ENCODE data around the gene ITGB5.

The ITGB5 gene

DNA sequence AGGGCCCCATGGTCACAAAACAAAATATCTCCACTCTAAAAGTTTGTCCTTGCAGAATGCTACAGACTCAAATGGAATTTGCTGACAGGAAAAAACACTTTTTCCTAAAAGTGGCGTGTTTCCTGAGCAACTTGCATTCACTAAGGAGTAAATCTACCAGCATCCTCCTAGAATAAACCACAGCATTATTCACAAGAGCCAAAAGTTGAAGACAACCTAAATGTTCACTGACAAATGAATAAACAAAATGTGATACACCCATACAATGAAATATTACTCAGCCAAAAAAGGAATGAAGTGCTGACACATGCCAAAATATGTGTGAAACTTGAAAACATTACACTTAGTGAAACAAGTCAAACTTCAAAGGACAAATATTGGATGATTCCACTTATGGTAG, 28.9 kb downstream of the ITGB5 start:
- no peak for FAIRE-seq

- no peak for FAIRE-seq
These were observed 30.5 kb downstream of the ITGB5 start for GRCh38 chr3:124856677-124857076.

DNA sequence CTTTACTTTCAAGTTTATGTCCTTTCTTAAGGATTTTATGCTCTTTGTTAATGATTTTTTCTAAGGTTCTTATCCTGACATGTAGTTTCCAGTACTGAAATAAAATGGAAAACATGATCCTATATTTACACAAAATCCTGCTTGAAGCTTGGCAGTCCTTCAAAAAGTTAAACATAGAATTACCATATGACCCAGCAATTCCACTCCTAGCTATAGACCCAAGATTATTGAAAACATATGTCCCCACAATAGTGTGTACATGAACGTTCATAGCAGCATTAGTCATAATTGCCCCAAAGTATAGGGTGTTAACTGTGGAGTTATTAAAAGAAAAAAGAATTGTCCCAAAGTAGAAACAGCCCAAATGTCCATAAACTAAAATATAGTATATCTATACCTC, 33.2 kb downstream of the ITGB5 start:
- FAIRE-seq, result no peak

DNA sequence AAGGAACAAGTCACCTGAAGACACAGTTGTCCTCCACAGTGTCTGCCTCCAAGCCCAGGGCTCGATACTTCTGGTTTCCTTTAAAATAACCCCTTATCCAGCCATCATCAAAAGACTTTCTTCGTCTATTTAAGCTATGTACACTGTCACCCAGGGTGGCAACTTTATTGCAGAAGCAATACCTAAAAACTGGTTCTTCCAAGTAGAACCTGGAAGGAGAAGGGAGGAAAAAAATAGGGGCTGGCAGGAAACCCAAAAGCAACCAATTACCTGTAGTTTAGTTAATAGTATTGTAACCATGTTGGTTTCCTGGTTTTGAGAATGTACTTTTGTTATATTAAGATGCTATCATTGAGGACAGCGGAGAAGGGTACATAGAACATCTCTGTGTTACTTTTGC, 33.7 kb downstream of the ITGB5 start:
- FAIRE-seq, result no peak

GRCh38 chr3:124851905-124852304, 35.3 kb downstream of the ITGB5 start:
- no peak for FAIRE-seq

DNA sequence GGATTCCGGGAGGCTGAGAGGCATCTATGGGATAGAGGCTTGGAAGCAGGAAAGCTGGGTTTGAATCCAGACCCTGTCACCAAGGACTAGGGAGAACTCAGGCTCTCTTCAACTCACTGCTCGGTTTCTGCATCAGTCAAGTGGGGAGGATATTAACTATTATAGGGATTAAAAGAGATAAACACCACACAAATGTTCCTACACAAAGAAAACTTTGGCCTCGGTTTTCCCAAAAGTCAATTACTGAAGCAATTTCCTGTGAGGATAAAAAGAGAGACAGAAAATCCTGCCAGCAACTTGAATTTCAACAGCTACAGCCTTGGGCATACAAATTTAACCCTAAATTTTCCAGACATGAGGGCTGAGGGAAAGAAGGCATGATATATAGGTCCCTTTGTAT, 36.0 kb downstream of the ITGB5 start:
- FAIRE-seq, result no peak

DNA sequence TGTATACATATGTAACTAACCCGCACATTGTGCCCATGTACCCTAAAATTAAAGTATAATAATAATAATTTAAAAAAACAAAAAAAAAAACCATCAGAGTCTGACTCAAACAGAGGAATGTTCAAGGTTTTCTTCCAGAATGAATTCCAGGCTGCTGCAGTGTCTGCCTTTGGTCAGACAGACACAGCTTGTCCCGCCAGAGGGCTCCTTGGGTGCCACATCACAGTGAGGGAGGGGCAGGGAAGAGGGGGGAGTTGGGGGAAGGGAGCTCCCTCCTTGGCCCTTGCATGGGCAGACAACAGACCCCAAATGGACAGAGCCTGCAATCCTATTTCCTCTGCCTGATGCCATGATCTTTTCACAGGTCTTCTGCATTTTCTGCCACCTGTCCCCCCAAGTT, 36.5 kb downstream of the ITGB5 start:
- FAIRE-seq, result no peak

GRCh38 chr3:124850212-124850611, 37.0 kb downstream of the ITGB5 start:
- no peak for FAIRE-seq

GRCh38 chr3:124848300-124848699, 38.9 kb downstream of the ITGB5 start:
- FAIRE-seq, result no peak

DNA sequence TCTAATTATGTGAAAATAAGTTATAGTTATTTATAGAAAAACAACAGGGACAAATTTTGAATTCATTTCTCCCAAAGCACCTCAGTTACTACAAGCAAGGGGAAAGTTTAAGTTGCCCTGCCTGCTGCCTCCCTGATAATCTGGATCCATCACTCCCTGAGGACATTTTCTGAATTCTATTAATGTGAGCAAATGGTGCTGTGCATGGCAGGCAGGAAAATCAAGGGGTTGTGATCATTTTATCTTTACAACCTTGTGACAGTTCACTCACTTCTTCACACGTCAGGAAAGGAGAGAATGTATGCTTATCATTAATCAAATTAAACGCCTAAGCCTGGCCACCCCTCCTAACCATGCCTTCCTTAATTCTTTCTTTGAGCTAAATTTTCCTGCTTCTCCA, 39.3 kb downstream of the ITGB5 start:
- FAIRE-seq, result no peak

DNA sequence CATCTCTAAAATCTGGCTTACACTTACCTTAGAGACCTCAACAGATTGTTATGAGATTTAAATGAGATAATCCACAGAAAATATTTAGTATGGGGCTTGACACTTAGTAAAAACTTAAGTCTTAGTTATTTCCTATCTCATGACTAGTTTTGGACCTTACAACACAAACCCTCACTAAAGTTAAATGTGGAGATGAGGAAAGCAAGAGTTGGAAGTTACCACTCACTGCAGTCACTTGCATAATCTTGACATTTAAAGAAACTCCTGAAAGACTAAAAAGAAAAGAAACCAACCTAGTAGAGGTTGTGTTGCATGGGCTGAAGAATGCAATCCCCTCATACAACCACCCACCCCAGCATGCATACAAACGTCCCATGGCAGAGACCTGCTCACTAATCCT, 40.1 kb downstream of the ITGB5 start:
- FAIRE-seq, result no peak

DNA sequence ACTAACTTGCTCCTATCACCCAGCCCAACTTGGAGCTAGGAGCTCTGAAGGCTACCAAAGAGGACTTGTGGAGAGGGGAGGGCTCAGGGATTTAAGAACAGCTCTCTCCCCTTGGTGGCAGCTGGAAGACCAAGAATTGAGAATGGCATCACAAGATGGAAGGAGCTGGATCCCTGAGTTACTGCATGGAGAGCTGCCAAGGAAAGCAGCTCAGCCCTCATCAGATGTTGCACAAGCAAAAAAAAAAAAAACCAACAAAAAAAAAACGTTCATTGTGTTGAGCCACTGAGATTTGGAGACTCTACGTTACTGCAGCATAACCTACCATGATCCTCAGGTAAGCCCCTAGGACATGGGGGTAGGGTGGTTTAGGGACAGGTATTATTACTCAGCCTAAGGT, 41.0 kb downstream of the ITGB5 start:
- no peak for FAIRE-seq

DNA sequence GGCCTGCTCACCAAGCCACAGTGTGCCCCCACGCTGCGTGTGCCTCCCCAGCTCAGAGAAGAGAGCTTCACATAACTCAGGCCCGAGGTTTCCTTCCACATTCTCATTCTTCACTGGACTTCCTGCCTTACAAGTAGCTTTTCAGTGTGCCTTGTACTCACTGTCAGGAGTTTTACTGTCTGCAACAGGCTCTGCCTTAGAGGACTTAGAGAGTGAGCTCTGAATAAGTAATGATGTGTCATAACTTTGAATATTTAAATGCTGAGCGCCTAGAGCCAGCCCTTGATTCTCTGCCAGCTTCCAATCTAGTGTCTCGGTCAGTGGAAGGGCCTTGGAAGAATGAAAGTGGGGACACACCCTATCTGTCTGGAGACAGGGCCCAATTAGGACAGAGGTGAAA, 41.8 kb downstream of the ITGB5 start:
- FAIRE-seq, result no peak

DNA sequence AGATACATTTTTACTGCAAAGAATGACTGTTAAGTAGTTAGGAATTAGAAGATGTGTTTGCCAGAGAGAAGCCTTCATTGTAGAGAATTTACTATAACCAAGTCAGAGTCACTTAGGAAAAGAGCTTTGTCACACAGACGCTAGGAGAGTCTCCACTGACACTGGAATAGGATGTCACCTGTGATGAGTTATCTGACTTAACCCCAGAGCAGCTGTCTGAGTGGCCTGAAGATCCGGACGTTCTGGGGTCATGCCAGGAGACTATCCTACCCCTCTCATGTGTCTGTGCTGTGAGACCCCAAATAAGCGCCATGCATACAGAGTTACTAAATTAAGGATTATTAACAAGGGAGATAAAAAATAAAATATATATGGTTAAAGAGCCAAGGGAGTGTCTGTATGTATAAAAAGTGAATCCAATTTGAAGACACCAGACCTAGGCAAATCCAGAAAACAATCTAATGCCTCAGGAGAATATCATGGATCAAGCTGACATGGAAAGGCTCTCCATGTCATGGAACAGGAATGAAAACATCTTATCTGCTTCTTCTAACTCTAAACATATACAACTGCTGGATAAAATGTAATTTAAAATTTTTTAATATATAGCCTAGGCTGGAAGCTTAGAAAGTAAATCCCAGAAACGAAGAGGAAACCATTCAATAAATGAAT, 43.5 kb downstream of the ITGB5 start:
- no peak for FAIRE-seq

GRCh38 chr3:124843047-124843446, 44.1 kb downstream of the ITGB5 start:
- no peak for FAIRE-seq

- no peak for FAIRE-seq
These were observed 45.6 kb downstream of the ITGB5 start for GRCh38 chr3:124841517-124841916.

DNA sequence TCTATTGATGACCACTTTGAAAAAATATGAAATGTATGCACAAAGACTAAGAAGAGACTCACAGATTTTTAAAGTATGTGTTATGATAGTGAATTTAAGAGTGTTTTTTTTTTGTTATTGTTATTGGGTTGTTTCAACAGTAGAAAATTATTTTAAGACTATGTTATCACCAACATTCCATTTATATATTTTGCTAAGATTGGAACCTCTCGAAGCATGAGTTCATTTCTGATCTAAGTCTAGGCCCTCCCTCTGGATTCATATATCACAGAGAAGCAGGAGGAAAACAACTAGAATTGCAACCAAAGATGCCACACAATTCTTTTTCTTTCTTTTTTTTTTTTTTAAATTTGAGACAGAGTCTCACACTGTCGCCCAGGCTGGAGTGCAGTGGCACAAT, 46.8 kb downstream of the ITGB5 start:
- no peak for FAIRE-seq

- no peak for FAIRE-seq
These were observed 47.3 kb downstream of the ITGB5 start for GRCh38 chr3:124839896-124840295.

DNA sequence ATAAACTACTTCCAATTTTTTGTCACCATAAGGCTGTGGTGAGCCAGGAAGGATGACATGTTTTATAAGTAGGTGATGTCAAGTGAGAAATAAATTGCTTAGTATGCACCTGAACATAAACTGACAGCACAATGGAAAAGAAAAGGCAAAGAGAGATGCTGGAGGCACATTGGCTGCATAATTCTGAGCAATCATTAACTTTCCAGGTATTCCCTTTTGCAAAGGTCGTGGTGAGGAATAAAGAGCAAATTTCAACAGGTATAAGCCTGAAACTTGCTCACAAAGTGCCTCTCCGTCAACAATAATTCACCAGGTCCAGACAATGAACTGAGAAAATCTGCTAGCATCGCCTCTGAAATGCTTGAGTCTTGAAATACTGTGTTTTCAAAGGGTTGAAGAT, 48.2 kb downstream of the ITGB5 start:
- FAIRE-seq, result no peak

GRCh38 chr3:124837730-124838186, 49.4 kb downstream of the ITGB5 start:
- FAIRE-seq, result no peak

DNA sequence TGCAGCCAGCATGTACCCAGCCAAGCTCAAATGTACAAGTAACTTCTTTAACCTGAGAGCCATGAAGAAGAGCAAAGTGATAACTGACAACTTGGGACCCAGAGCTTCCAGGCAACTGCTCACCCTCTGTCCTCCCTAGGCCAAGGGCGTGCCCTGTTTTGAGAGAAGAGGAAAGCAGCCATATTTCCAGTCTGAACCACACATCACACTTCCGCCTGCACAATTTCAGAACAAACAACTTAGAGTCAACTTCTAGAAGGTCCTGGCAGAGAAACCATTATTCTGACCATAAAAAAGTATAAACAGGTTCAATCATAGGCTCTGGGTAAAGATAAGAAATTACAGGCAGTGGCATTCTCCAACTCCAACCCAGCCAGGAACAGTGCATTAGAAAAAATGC, 50.1 kb downstream of the ITGB5 start:
- no peak for FAIRE-seq

DNA sequence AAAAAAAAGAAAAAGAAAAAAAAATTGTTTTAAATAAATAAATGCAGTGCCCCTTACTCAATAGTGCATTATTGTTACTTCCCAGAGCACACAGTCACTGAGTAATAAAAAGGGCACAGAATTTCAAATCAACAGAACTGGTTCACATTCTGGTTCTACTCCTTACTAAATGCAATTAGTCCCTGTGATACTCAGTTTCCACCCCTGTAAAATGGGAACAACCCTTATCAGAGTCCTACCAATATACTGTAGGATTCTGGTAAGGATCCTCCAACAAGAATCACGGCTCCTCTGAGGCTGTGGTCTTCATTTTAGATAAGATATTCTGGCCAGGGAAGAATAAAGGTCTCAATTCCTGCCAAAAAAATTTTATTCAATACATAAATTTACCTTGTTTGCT, 50.7 kb downstream of the ITGB5 start:
- FAIRE-seq, result no peak

GRCh38 chr3:124834723-124835718, 52.1 kb downstream of the ITGB5 start:
- FAIRE-seq, result no peak

DNA sequence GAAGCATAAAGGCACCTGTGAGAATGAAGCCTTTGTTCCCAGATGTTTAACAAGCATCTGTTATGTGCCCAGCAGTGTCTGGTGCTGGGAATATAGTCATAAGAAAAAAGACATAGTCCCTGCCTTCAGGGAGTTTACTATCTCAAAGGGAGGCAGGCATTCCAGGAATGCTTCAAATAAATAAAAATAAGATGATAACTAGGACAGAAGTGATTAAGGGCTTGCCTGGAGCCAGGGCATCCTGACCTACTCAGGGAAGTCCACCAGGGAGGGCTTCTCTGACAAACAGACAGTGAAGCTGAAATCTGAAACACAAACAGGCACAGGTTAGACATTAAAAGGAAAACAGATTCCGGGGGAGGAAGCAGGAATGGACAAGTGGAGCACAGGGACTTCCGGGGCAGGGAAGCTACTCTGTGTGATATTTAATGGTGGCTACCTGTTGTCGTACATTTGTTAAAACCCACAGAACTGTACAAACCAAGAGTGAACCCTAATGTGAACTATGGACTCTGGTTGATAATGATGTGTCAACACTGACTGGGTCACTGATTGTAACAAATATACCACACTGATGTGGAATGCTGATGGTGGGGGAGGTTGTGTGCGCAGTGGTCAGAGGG, 53.3 kb downstream of the ITGB5 start:
- FAIRE-seq, result no peak
